Neutrophil (primary cell): ENCODE results near the gene NBAS.

Experiments used
- H3K27ac ChIP-seq: fragments of 200-600 bp; sonication (generic); 2 replicates; pipeline ENCODE4 v1.5.1; 2016; ENCODE audit warnings: mild to moderate bottlenecking, moderate library complexity
- H3K27me3 ChIP-seq: fragments of 200-600 bp; sonication (generic); 2 replicates; pipeline ENCODE4 v1.6.0; 2016; ENCODE audit warnings: mild to moderate bottlenecking
- H3K36me3 ChIP-seq: fragments of 200-600 bp; sonication (generic); 2 replicates; pipeline ENCODE4 v1.5.1; 2017
- H3K4me1 ChIP-seq, 2 experiments: fragments of 200-600 bp in 1 of 2; sonication (generic) in 1 of 2; 1 replicate in 1 of 2; 2 replicates in 1 of 2; pipeline versions ENCODE4 v1.5.1 to v1.6.1; 2013 to 2016; ENCODE audit warnings: low read depth in 1 of 2, low read length in 1 of 2, mild to moderate bottlenecking in 1 of 2, moderate library complexity in 1 of 2; ENCODE audit not compliant: control insufficient read depth in 1 of 2, insufficient read depth in 1 of 2
- H3K4me3 ChIP-seq, 2 experiments: fragments of 200-600 bp in 1 of 2; sonication (generic) in 1 of 2; 1 replicate in 1 of 2; 2 replicates in 1 of 2; pipeline ENCODE4 v1.5.1; 2013 to 2016; ENCODE audit warnings: low read depth in 1 of 2, low read length in 1 of 2, mild to moderate bottlenecking in 1 of 2, moderate library complexity in 1 of 2
- H3K9me3 ChIP-seq: fragments of 200-600 bp; sonication (generic); 2 replicates; pipeline ENCODE4 v1.5.1; 2016
- CTCF ChIP-seq: fragments of 200-600 bp; sonication (generic); IDR thresholded peaks from 2 replicates; pipeline ENCODE4 v1.5.1; 2016; ENCODE audit warnings: antibody characterized with exemption

The NBAS gene

GRCh38 chr2:15315411-15315810 is 245.7 kb downstream of the NBAS start:
- Histone ChIP-seq H3K36me3 (peaks cover 5% of the 10 kb centered on the region), H3K27ac (no peak overlapping the region)
- no peak for TF ChIP-seq CTCF

GRCh38 chr2:15313657-15314056 is 247.5 kb downstream of the NBAS start:
- TF ChIP-seq CTCF: no peak
- H3K9me3 ChIP-seq: no peaks in the 10 kb centered on the region
- no peaks in the 10 kb centered on the region for H3K27me3 ChIP-seq
- H3K4me1 ChIP-seq: peaks cover 0 to 10% of the 10 kb centered on the region in 2 experiments
- H3K4me3 ChIP-seq: no peak overlapping the region
- H3K36me3 ChIP-seq: peaks cover 5% of the 10 kb centered on the region
- no peak overlapping the region for H3K27ac ChIP-seq

More at GRCh38 chr2:15315411-15315810, 245.7 kb downstream of the NBAS start:
- H3K9me3 ChIP-seq: no peaks in the 10 kb centered on the region
- peaks cover 0 to 10% of the 10 kb centered on the region in 2 experiments for H3K4me1 ChIP-seq
- H3K4me3 ChIP-seq: no peak overlapping the region
- H3K27me3 ChIP-seq: no peaks in the 10 kb centered on the region

- H3K27ac ChIP-seq: no peak overlapping the region
- no peaks in the 10 kb centered on the region for H3K27me3 ChIP-seq
- no peak for TF ChIP-seq CTCF
- peaks cover 0 to 22% of the 10 kb centered on the region in 2 experiments for H3K4me1 ChIP-seq
- no peak overlapping the region for H3K4me3 ChIP-seq
- H3K36me3 ChIP-seq: peaks cover 5% of the 10 kb centered on the region
- H3K9me3 ChIP-seq: no peaks in the 10 kb centered on the region
Observed at GRCh38 chr2:15311926-15312325, 249.2 kb downstream of the NBAS start.

- no peak overlapping the region for H3K4me3 ChIP-seq
- peaks cover 0 to 24% of the 10 kb centered on the region in 2 experiments for H3K4me1 ChIP-seq
- no peaks in the 10 kb centered on the region for H3K9me3 ChIP-seq
- no peaks in the 10 kb centered on the region for H3K27me3 ChIP-seq
- TF ChIP-seq CTCF: no peak
- H3K36me3 ChIP-seq: peaks cover 5% of the 10 kb centered on the region
- no peak overlapping the region for H3K27ac ChIP-seq
Observed at GRCh38 chr2:15311201-15311907, 249.8 kb downstream of the NBAS start.

GRCh38 chr2:15307526-15307925 is 253.6 kb downstream of the NBAS start:
- Histone ChIP-seq H3K36me3 (peaks cover 3% of the 10 kb centered on the region), H3K4me3 (no peak overlapping the region), H3K27me3 (no peaks in the 10 kb centered on the region), H3K27ac (no peak overlapping the region), H3K9me3 (no peaks in the 10 kb centered on the region), H3K4me1 (peaks cover 0 to 24% of the 10 kb centered on the region in 2 experiments)
- no peak for TF ChIP-seq CTCF
